Testis (tissue), 2 donors: ENCODE measurements around the gene ARMC3.

Source experiments
- CTCF ChIP-seq, 3 experiments: fragments of 450-650 bp in 2 of 3; fragments of 200-600 bp in 1 of 3; sonication (generic) in 1 of 3; IDR thresholded peaks; one replicate each; pipeline ENCODE4 v1.5.1; 2016 to 2019; ENCODE audit warnings: antibody characterized with exemption in 3 of 3, mild to moderate bottlenecking in 2 of 3, moderate library complexity in 1 of 3
- POLR2A ChIP-seq: fragments of 450-650 bp; IDR thresholded peaks from one replicate; pipeline ENCODE4 v1.6.1; 2017; ENCODE audit warnings: antibody characterized with exemption, mild to moderate bottlenecking, moderate library complexity

GRCh38 chr10:22977751-22978150, 49.9 kb downstream of the ARMC3 start:
- no peak for TF ChIP-seq CTCF (IDR thresholded peaks at IDR 0.05)
- TF ChIP-seq POLR2A = no peak
